Liver (tissue), 9 donors: Measurements from ENCODE around the gene DNASE2B. TPM values are rescaled to one million over a fixed set of nuclear protein-coding genes. Genes with fewer than 3 reads are reported as not detected.

Experiments used
- DNase-seq: peaks from one replicate; pipeline ENCODE4 v3.0.0-alpha.2; 2017; ENCODE audit warnings: low spot score
- H3K27ac ChIP-seq, 2 donors: one replicate each; pipeline ENCODE4 v1.7.0; 2013; ENCODE audit warnings: inconsistent platforms in 2 of 2, low read length in 2 of 2, control low read depth in 1 of 2, low read depth in 1 of 2, mild to moderate bottlenecking in 1 of 2
- H3K27me3 ChIP-seq, 4 donors: one replicate each; pipeline versions ENCODE4 v1.6.1 to v1.7.0; 2013; ENCODE audit warnings: low read length in 3 of 4, inconsistent platforms in 1 of 4, mild to moderate bottlenecking in 1 of 4, moderate library complexity in 1 of 4; ENCODE audit not compliant: control insufficient read depth in 4 of 4, insufficient read depth in 4 of 4
- H3K36me3 ChIP-seq, 4 donors: one replicate each; pipeline versions ENCODE4 v1.6.1 to v1.7.0; 2013; ENCODE audit warnings: low read length in 3 of 4, mild to moderate bottlenecking in 3 of 4, low read depth in 1 of 4, moderate library complexity in 1 of 4; ENCODE audit not compliant: control insufficient read depth in 4 of 4, insufficient read depth in 3 of 4
- H3K4me1 ChIP-seq, 4 donors: one replicate each; pipeline versions ENCODE4 v1.6.1 to v1.7.0; 2013; ENCODE audit warnings: low read length in 3 of 4, mild to moderate bottlenecking in 3 of 4, moderate library complexity in 1 of 4; ENCODE audit not compliant: control insufficient read depth in 4 of 4, insufficient read depth in 4 of 4
- H3K4me3 ChIP-seq, 3 donors: one replicate each; pipeline versions ENCODE4 v1.6.1 to v1.7.0; 2013; ENCODE audit warnings: low read length in 3 of 3, control low read depth in 1 of 3, low read depth in 1 of 3, mild to moderate bottlenecking in 1 of 3
- H3K9ac ChIP-seq, 2 donors: one replicate each; pipeline ENCODE4 v1.7.0; 2013; ENCODE audit warnings: low read length in 2 of 2, mild to moderate bottlenecking in 2 of 2, moderate library complexity in 2 of 2, control low read depth in 1 of 2, low read depth in 1 of 2
- H3K9me3 ChIP-seq, 4 donors: one replicate each; pipeline versions ENCODE4 v1.6.1 to v1.7.0; 2013; ENCODE audit warnings: low read length in 3 of 4; ENCODE audit not compliant: control insufficient read depth in 4 of 4
- EGR1 ChIP-seq, 2 donors: IDR thresholded peaks; 2 replicates each; pipeline ENCODE4 v1.6.1; 2016 to 2018; ENCODE audit warnings: antibody characterized with exemption in 2 of 2, low read depth in 2 of 2
- FOXA1 ChIP-seq: IDR thresholded peaks from 2 replicates; pipeline ENCODE4 v1.6.1; 2016; ENCODE audit warnings: antibody characterized with exemption
- FOXA2 ChIP-seq: IDR thresholded peaks from 2 replicates; pipeline ENCODE4 v1.6.1; 2016; ENCODE audit warnings: antibody characterized with exemption
- GABPA ChIP-seq, 2 donors: IDR thresholded peaks in 1 of 2; conservative IDR thresholded peaks in 1 of 2; 2 replicates each; pipeline ENCODE4 v1.6.1; 2016; ENCODE audit warnings: antibody characterized with exemption in 2 of 2, mild to moderate bottlenecking in 1 of 2, moderate library complexity in 1 of 2
- HNF4A ChIP-seq, 2 donors: conservative IDR thresholded peaks; 2 replicates each; pipeline ENCODE4 v1.6.1; 2016; ENCODE audit warnings: antibody characterized with exemption in 2 of 2, mild to moderate bottlenecking in 2 of 2
- HNF4G ChIP-seq: IDR thresholded peaks from 2 replicates; pipeline ENCODE4 v1.6.1; 2016; ENCODE audit warnings: antibody characterized with exemption
- JUND ChIP-seq, 2 donors: IDR thresholded peaks; 2 replicates each; pipeline ENCODE4 v1.6.1; 2016; ENCODE audit warnings: antibody characterized with exemption in 2 of 2
- NR2F2 ChIP-seq: IDR thresholded peaks from 2 replicates; pipeline ENCODE4 v1.6.1; 2016; ENCODE audit warnings: antibody characterized with exemption
- RAD21 ChIP-seq, 2 donors: IDR thresholded peaks; 2 replicates each; pipeline ENCODE4 v1.6.1; 2016; ENCODE audit warnings: antibody characterized with exemption in 2 of 2, mild to moderate bottlenecking in 2 of 2
- SP1 ChIP-seq: IDR thresholded peaks from 2 replicates; pipeline ENCODE4 v1.6.1; 2018; ENCODE audit warnings: antibody characterized with exemption, mild to moderate bottlenecking
- TAF1 ChIP-seq: conservative IDR thresholded peaks from 2 replicates; pipeline ENCODE4 v1.6.1; 2016; ENCODE audit warnings: antibody characterized with exemption, mild to moderate bottlenecking
- YY1 ChIP-seq: IDR thresholded peaks from 2 replicates; pipeline ENCODE4 v1.6.1; 2016; ENCODE audit warnings: antibody characterized with exemption, mild to moderate bottlenecking
- WGBS: extraction: QIAGEN DNeasy Blood & Tissue Kit; methylation state at CpG from one replicate; pipeline ENCODE4 v1.1.7; 2013; 5-methylcytosine and 5-hydroxymethylcytosine counted together
- polyA plus RNA-seq, 2 donors: library from polyadenylated mRNA; stranded (reverse) in 1 of 2; unstranded in 1 of 2; fragments of 200-250 nt in 1 of 2; fragments of >200 nt in 1 of 2; fragmentation: Nextera tagmentation in 1 of 2; extraction: Ambion mirVana in 1 of 2; gene quantifications; one replicate each; pipeline versions ENCODE4 v1.2.1 to v1.2.3, GENCODE V29; 2013 to 2015
- total RNA-seq, 2 donors: library from RNA; depleted of rRNA; stranded (reverse); fragments of >200 nt; gene quantifications; one replicate each; pipeline ENCODE4 v1.2.3, GENCODE V29; 2014
- TF ChIP-seq, protein P1 (sequence below): IDR thresholded peaks from 2 replicates; pipeline ENCODE4 v1.6.1; 2016; ENCODE audit warnings: antibody characterized with exemption
- TF ChIP-seq, protein P2 (sequence below): IDR thresholded peaks from 2 replicates; pipeline ENCODE4 v1.6.1; 2016; ENCODE audit warnings: antibody characterized with exemption
- TF ChIP-seq, protein P3 (sequence below): IDR thresholded peaks from 2 replicates; pipeline ENCODE4 v1.6.1; 2016; ENCODE audit warnings: antibody characterized with exemption
- TF ChIP-seq, protein P4 (sequence below): IDR thresholded peaks from 2 replicates; pipeline ENCODE4 v1.6.1; 2016; ENCODE audit warnings: antibody characterized with exemption, mild to moderate bottlenecking
- TF ChIP-seq, protein P5 (sequence below): fragments of 150-350 bp; IDR thresholded peaks from 2 replicates; pipeline ENCODE4 v1.5.1; 2017; ENCODE audit warnings: improper control_type of control experiment, low read depth, low read length; ENCODE audit not compliant: missing input control
- donor health status: healthy.
- donor health status: healthy.
- donor health status: healthy.
- donor health status: healthy.
- donor health status: healthy.

Gene DNASE2B
- total and polyA plus RNA-seq, 4 donors: not detected

DNA sequence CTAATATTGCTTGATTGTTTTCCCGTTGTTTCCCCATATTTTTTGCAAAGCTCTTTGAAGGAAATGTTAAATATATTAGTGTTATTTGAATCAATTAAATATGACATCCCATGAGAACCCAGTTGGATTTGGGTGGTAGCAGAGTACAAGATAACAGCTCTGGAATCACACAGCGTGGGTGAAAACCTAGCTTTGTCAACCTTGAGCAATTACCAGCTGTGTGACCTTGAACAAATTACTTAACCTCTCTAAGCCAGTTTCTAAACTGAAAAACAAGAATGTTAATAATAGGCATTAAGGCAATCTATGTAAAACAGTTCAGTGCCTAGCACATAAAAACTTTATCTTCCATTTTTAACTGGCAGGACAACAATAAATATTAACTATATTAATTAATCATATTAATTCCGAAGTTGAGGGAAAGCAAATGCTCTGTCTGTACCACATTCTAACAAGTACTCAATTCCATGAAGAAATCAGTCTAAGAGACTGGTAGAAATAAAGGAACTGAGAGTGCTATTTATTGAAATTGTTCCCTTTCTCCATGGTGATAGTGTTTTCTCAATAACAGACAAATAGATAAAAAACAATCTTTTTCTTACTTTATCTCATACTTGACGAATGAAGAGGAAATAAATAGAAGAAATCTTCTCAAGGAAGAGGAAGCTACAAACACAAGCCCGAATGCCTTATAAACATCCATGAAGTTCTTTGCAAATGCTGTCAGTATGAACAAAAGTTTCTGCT, 27.0 kb downstream of the DNASE2B start:
- Histone ChIP-seq H3K4me1 (peaks cover 0 to 2% (median 0%) of the 10 kb centered on the region in 4 donors), H3K27ac (no peak overlapping the region), H3K9ac (no peak overlapping the region), H3K9me3 (no peaks in the 10 kb centered on the region), H3K4me3 (no peak overlapping the region), H3K36me3 (no peaks in the 10 kb centered on the region), H3K27me3 (no peaks in the 10 kb centered on the region)
- TF ChIP-seq JUND (IDR thresholded peaks at IDR 0.05) (no peak), GABPA (IDR thresholded peaks at IDR 0.05 in 1 of 2, conservative IDR thresholded peaks at IDR 0.05 in 1 of 2) (no peak), HNF4A (conservative IDR thresholded peaks at IDR 0.05) (no peak), FOXA2 (no peak), EGR1 (IDR thresholded peaks at IDR 0.05; ENCODE audit: low read depth in 2 of 2) (no peak)
- TF ChIP-seq, protein P1, sequence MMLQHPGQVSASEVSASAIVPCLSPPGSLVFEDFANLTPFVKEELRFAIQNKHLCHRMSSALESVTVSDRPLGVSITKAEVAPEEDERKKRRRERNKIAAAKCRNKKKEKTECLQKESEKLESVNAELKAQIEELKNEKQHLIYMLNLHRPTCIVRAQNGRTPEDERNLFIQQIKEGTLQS: no peak
- WGBS: 58% methylated on average over 5 of the region's 5 CpGs
- DNase-seq: no peak

DNA sequence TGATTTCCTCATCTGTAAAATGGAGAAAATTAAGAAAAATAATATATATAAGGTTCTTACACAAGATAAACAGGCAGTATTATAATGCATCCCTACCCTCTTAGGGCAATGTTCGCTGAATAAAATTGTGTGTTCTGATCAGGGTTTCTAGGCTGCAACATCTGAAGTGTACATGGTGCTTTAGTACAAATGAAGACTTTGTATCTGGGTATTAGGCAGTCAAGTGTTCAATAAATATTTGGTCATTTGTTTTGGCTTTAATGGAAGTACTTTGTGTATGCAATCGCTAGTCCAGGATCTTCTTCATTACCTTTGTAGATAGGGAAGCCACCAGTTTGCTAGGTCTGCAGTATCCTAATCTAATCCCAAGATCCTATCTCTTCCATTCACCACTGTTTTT, 28.1 kb downstream of the DNASE2B start:
- no peak overlapping the region for H3K4me3 ChIP-seq
- peak in 1 of 2 donors; percentile 31 for TF ChIP-seq HNF4A (conservative IDR thresholded peaks at IDR 0.05)
- no peak for TF ChIP-seq FOXA2

DNA sequence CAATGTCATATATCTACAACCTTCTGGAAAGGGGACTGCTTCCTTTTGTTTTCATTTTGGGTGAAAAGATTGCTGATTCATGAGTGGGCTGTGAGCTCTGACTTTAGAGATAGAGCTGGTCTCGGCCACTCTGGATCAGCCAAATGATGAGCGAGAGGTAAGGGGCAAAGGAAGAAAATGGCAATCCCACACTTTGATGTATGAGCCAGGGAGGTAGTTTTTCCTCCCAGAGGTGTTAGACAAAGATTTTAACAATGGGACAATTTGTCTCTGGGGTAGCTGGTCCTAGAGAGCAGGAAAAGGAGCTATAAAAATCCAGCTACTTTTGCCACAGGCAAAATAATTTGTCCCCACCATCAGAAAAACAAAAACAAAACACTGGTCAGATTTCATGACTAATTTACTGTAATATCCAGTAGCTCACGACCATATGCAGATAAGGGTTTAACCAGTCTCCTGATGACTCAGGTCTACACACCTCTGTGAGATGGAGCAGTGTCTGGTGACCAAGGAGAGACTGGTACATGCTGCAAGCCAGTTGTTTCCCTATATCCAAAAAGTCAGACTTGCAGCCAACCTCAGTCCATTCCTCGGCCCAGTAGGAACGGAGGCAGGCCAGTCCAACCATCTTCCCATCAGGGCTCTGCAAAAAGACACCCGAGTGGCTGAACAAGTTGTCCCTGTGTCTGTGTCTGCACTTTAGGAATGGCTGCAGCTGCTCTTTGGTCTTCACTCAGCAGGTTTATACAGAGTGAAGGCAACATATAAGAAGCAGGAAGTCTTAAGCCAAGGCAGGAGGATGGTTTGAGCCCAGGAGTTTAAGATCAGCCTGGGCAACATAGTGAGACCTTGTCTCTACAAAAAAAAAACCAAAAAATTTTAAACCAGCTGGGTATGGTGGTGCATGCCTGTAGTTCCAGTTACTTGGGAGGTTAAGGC, 29.2 kb downstream of the DNASE2B start:
- no peaks in the 10 kb centered on the region for H3K27me3 ChIP-seq
- no peak overlapping the region for H3K27ac ChIP-seq
- H3K9ac ChIP-seq: no peak overlapping the region
- H3K36me3 ChIP-seq: no peaks in the 10 kb centered on the region
- 88% methylated on average over 6 of the region's 6 CpGs for WGBS
- H3K4me3 ChIP-seq: no peak overlapping the region
- peaks cover 0 to 2% (median 0%) of the 10 kb centered on the region in 4 donors for H3K4me1 ChIP-seq
- no peak for DNase-seq
- no peaks in the 10 kb centered on the region for H3K9me3 ChIP-seq
- TF ChIP-seq, protein P1: no peak
- no peak for TF ChIP-seq EGR1 (IDR thresholded peaks at IDR 0.05; ENCODE audit: low read depth in 2 of 2)
- TF ChIP-seq NR2F2: no peak
- no peak for TF ChIP-seq HNF4G
- TF ChIP-seq, protein P2, sequence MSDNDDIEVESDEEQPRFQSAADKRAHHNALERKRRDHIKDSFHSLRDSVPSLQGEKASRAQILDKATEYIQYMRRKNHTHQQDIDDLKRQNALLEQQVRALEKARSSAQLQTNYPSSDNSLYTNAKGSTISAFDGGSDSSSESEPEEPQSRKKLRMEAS: no peak
- no peak for TF ChIP-seq YY1
- no peak for TF ChIP-seq FOXA2
- TF ChIP-seq, protein P3, sequence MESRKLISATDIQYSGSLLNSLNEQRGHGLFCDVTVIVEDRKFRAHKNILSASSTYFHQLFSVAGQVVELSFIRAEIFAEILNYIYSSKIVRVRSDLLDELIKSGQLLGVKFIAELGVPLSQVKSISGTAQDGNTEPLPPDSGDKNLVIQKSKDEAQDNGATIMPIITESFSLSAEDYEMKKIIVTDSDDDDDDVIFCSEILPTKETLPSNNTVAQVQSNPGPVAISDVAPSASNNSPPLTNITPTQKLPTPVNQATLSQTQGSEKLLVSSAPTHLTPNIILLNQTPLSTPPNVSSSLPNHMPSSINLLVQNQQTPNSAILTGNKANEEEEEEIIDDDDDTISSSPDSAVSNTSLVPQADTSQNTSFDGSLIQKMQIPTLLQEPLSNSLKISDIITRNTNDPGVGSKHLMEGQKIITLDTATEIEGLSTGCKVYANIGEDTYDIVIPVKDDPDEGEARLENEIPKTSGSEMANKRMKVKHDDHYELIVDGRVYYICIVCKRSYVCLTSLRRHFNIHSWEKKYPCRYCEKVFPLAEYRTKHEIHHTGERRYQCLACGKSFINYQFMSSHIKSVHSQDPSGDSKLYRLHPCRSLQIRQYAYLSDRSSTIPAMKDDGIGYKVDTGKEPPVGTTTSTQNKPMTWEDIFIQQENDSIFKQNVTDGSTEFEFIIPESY: no peak
- no peak for TF ChIP-seq TAF1
- no peak for TF ChIP-seq HNF4A (conservative IDR thresholded peaks at IDR 0.05)
- TF ChIP-seq, protein P4, sequence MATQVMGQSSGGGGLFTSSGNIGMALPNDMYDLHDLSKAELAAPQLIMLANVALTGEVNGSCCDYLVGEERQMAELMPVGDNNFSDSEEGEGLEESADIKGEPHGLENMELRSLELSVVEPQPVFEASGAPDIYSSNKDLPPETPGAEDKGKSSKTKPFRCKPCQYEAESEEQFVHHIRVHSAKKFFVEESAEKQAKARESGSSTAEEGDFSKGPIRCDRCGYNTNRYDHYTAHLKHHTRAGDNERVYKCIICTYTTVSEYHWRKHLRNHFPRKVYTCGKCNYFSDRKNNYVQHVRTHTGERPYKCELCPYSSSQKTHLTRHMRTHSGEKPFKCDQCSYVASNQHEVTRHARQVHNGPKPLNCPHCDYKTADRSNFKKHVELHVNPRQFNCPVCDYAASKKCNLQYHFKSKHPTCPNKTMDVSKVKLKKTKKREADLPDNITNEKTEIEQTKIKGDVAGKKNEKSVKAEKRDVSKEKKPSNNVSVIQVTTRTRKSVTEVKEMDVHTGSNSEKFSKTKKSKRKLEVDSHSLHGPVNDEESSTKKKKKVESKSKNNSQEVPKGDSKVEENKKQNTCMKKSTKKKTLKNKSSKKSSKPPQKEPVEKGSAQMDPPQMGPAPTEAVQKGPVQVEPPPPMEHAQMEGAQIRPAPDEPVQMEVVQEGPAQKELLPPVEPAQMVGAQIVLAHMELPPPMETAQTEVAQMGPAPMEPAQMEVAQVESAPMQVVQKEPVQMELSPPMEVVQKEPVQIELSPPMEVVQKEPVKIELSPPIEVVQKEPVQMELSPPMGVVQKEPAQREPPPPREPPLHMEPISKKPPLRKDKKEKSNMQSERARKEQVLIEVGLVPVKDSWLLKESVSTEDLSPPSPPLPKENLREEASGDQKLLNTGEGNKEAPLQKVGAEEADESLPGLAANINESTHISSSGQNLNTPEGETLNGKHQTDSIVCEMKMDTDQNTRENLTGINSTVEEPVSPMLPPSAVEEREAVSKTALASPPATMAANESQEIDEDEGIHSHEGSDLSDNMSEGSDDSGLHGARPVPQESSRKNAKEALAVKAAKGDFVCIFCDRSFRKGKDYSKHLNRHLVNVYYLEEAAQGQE: no peak
- TF ChIP-seq FOXA1: no peak
- TF ChIP-seq, protein P5, sequence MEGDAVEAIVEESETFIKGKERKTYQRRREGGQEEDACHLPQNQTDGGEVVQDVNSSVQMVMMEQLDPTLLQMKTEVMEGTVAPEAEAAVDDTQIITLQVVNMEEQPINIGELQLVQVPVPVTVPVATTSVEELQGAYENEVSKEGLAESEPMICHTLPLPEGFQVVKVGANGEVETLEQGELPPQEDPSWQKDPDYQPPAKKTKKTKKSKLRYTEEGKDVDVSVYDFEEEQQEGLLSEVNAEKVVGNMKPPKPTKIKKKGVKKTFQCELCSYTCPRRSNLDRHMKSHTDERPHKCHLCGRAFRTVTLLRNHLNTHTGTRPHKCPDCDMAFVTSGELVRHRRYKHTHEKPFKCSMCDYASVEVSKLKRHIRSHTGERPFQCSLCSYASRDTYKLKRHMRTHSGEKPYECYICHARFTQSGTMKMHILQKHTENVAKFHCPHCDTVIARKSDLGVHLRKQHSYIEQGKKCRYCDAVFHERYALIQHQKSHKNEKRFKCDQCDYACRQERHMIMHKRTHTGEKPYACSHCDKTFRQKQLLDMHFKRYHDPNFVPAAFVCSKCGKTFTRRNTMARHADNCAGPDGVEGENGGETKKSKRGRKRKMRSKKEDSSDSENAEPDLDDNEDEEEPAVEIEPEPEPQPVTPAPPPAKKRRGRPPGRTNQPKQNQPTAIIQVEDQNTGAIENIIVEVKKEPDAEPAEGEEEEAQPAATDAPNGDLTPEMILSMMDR: no peak
- no peak for TF ChIP-seq SP1
- no peak for TF ChIP-seq RAD21 (IDR thresholded peaks at IDR 0.05)
- TF ChIP-seq JUND (IDR thresholded peaks at IDR 0.05): no peak
- no peak for TF ChIP-seq GABPA (IDR thresholded peaks at IDR 0.05 in 1 of 2, conservative IDR thresholded peaks at IDR 0.05 in 1 of 2)

More for the DNA sequence above, 28.1 kb downstream of the DNASE2B start:
- Histone ChIP-seq H3K9ac (no peak overlapping the region), H3K27ac (no peak overlapping the region), H3K4me1 (peaks cover 0 to 2% (median 0%) of the 10 kb centered on the region in 4 donors), H3K9me3 (no peaks in the 10 kb centered on the region), H3K27me3 (no peaks in the 10 kb centered on the region), H3K36me3 (no peaks in the 10 kb centered on the region)
- WGBS: 32% methylated on average over 2 of the region's 2 CpGs
- no peak for DNase-seq
